NK-92 treated with Interleukin-12 subunit alpha and Interleukin-12 subunit beta, amount 100 ng/mL, for 24 hours (cell line): Measurements from ENCODE around the gene PI4KB.
"Not testable (repeated sequence)": the region's sequence is repeated elsewhere in the genome, so short reads cannot be mapped to it uniquely, and the experiment has no call there.

ENCODE experiments used
- DNase-seq: peaks from one replicate; lab custom pipeline; 2025; lab: John Stamatoyannopoulos, UW

Gene PI4KB

DNA sequence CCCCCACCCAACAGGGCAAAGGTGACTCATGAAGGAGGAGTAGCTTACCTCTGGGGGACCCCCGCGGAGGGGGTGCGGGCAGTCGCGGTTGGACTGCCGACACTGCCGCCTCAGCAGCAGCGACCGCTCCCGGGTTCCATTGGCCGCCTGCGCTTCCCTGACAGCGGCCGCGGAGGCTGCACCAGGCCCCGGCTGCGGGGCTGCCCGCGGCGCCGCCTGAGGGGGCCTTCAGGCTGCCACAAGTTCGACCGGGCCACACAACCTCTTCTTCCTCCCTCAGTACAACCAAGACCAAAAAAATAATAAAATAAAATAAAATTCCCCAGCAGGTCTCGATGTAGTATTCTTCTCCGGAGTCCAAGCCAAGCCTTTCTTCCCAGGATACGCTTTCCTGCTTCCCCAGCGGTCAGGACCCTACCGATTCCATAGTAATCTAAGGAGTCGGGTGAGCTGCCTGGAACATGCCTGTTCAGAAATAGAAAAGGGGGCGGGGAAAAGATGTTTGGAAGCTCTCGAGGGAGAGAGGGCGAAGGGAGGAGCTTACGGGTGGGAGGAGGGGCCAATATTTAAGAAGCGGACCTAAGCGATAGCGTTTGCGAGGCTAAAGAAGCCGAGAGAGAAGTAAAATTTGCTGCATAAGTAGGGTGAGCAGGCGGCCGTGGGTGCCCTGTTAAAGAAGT, at the start of gene PI4KB:
TSS of gene PI4KB (minus strand) at position 194 of the 680 bp plus-strand sequence. CDS start 10,935 bp downstream, outside the sequence.
- peak; percentile 65 for DNase-seq

DNA sequence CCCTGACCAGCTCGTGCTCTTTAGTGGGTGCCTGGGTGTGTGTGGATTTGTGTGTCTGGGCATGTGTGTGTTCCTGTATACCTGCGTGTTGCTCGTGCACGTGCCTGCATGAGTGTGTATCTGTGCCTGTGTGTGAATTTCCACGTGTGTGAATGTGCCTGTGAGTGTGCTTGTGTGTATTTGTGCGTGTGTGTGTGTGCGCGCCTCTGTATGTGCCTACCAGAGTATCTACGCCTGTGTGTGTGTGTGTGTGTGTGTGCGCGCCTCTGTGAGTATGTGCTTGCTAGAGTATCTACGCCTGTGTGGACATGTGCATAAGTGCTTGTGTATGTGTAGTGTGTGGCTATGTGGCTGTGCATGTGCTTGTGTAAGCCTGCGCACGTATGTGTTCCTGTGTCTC, 46.0 kb upstream of the PI4KB start:
- no peak for DNase-seq

DNA sequence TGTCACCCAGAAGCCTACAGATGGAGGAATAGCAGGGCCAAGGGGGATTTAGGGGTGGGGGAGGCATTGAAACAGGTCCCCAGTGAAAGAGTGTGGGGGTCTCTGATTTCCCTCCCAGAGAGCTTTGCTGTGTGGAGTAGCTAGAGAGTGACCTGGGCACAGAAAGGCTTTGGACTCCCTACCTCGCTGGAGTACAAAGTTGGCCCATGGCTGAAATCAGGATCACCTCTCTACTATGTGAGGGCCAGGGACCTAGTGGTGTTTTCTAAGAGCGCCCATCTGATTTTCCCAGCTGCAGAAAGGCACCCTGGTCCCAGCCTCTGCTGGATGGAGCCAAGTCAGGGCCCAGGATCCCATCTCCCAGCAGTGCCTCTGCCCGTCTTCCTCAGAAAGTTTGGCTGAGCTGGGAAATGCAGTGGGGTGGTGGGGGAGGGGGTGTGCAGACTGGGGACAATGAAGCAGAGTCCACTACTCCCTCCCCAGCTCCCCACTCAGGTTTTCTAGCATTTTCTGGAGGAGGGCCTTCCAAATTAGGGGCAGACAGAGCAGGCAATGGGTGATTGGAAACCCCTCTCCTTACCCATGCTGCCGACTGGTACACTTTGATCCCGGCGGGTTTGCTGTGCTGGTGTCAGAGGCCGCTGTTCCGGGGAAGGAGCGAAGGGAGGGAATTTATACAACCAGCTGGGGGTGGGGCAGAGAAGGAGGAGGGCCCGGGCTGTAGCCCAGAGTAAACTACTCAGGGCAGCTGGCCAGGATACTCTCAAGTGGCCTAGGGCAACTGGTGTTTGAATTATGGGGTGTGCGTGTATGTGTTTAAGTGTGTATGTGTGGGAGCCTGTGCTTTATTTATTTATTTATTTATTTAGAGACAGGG, 45.1 kb upstream of the PI4KB start, which contains the start of gene SELENBP1:
TSS of gene SELENBP1 (minus strand) at position 648 of the 877 bp plus-strand sequence. CDS start at position 584, 64 bp downstream.
- DNase-seq, result no peak

DNA sequence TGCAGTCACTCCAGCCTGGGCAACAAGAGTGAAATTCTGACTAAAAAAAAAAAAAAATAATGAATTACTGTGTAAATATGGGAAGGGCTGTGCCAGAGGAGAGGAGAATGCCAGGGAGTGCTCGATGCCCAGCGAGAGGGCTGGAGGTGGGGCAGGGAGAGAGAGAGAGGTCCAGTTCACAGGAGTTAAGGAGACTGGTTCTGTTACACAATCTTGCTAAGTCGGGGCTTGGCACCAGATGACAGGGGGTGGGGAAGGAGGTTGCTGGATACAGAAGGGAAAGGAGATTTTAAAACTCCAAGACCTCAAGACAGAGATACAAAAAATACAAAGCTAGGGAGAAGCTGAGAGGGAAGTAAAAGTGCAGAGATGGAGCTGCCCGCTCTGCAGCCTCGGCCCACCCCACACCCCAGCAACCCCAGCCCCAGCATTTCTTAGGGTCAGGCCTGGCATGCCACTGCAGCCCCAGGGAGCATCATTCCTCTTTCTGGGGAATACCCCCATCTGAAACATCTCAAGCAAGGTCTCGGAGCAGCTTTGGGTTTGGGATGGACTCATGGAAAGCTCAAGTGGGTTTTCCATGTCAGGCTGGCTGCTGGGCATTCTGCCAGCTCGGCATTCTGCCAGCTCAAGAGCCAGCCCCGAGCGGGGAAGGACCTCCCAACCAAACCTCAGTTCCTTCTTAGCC, 44.3 kb upstream of the PI4KB start:
- no peak for DNase-seq

DNA sequence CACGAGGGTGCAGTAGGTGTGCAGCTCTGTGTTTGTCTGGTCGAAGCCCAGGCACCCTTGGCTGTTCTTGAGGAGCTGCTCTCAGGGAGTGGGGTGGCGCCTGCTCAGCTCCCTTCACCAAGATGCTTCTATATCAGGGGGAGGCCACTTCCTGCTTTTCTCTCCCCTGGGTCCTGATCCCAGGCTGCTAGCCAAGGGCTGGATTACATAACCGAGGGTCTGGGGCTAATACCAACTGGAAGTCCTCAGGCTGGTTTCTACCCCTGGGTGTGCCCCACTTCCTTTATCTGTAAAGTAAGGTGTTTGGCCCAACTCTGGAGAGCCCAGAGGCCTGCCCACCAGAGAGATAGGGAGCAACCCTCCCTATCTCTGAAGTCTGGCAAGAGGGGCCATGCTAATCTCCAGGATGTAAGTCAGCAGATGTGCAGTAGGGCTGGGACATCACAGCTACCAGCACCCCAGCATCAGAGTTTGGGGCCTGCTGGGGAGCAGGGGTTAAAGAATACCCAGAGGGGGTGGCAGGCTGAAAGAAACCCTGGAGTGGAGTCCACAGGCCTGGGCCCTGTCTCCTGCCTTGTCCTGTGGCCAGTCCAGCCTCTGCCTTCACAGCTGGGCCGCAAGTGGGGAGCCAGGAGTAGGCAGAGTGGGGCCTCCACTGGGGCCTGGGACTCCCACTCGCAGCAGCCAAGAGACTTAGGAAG, 43.1 kb upstream of the PI4KB start:
- no peak for DNase-seq

DNA sequence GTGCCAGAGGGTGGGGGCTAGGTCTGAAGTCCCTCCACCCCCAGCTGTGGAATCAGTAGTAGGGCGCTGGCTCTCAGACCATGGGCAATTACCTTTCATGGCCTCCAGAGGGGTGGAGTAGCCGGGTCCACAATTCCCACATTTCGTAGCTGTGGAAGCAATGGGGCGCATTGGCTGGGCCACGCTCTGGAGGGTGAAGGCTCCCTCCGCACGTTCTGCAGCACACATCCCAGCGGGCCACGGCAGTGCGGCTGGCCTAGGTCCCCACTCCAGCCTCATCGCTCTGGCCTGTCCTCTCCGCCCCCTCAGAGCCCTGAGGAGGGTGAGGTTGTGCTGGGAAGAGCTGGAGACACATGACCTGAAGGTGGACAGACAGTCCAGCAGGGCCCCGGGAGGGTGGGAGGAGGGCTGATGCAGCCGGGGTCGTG, 42.4 kb upstream of the PI4KB start:
- DNase-seq, result no peak

DNA sequence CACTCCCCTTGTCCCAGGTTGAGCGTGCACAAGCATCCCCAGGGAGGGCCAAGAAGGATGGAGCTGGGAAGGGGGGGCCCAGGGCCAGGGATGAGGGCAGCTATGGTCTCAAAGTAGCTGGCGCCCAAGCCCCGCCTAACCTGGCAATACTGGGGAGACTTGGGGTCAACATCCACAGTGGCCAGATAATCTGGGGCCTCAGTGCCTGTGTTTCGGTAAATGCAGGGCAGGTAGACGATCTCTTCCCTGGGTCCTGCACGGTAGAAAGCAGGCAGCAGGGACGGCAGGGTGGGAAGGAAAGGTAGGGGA, 42.0 kb upstream of the PI4KB start:
- DNase-seq, result no peak

DNA sequence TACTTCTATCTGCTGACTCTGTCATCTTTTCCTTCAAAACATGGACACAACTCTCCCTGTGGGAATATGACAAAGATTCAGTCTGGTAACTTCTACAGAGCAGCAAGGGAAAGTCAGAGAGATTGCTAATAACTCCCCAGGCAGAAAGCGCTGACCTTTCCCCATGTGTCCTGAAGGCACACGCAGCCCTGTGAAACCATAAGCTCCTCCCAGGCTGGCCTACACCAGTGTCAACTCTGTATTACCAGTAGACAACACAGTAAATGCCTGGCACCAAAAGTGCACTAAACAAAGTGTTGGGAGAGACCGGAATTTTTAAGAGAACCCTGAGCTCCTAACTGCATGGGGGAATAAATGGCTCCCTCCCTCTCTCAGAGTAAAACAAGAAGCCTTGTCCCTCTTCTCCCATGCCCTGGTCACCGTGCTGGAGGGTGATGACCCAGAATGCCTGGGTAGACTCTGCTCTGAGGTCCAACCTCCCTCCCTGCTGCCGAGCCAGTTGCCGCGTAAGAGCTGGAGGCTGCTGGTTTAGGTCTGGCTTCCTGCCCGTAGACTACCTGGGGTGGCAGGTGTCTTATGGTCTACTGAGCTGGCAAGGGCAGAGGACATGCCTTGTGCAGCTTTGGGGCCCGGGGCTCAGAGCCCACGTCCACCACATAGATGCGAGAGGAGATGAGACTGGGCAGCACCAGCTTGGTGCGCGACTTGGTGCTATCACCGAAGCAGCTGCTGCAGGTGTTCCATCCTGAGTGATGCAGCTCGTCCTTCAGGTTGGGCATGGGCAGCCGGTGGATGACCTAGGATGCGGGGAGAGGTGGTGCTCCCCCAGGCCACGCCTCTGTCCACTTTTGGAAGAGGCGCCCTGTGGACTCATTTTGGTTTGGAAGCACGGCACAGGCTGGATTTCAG, 41.4 kb upstream of the PI4KB start:
- DNase-seq, result no peak

DNA sequence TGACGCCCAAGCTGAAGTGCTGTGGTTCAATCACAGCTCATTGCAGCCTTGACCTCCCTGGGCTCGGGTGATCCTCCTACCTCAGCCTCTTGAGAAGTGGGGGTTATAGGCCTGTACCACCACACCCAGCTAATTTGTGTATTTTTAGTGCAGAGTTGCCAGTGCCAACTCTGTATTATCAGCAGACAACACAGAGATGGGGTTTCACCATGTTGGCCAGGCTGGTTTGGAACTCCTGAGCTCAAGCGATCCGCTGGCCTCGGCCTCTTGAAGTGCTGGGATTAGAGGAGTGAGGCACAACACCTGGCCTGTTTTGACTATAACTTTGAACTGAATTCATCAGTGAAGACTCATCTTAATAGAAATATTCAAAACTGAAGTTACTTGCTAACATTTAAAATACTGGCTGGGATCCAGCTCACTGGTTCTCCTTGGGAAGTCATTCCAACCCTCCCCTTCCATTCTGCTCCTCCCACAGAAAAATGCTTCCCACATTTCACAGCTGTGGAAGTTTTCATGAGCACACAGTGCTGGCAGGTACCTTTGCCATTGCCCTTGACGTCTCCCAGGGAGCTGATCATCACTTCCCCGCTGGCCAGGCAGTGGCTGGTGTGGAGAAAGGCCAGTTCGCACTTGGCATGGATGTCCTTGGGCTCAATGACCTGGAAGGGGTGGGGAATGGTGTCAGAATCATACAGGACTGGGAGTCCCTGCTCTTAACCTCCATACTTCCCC, 40.6 kb upstream of the PI4KB start:
- DNase-seq, result no peak

DNA sequence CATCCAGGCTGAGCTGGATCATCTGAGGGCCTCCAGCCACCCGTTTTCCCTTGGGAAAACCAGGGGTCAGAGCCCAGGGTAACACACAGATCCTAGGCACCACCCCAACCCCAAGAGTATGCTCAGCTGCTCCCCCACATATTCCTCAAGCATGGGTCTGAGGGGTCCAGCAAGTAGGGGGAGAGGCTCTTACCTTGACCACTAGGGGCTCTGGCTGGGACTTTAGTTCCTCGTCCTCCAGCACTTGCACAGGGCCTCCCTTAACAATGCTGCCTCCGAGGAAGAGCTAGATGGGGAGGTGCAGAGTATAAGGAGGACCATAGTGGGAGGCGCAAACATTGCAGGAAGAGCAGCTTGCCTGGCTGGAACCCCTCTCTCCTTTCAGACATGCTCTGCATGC, 37.8 kb upstream of the PI4KB start:
- DNase-seq, result no peak

DNA sequence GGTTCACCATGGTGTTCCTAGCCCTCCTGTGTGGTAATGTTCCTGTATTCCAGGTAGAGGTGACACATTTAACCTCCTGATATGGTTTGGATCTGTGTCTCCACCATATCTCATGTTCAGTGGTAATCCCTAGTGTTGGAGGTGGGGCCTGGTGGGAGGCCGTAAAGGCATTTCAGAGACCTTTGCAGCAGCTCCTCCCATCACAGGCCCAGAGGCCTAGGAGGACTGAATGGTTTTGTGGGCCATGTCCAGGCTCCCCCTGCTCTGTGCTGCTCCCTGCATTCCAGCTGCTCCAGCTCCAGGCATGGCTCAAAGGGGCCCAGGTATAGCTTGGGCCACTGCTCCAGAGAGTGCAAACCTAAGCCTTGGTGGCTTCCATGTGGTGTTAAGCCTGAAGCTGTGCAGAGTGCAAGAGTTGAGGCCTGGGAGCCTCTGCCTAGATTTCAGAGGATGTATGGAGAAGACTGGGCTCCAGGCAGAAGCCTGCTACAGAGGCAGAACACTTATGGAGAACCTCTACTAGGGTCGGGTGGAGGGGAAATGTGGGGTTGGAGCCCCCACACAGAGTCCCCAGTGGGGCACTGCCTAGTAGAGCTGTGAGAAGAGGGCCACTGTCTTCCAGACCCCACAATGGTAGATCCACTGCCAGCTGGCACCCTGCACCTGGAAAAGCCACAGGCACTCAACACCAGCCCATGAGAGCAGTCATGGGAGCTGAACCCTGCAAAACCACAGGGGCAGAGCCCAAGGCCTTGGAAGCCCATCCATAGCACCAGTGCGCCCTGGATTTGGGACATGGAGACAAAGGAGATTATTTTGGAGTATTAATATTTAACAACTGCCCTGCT, 35.3 kb upstream of the PI4KB start:
- DNase-seq, result no peak

DNA sequence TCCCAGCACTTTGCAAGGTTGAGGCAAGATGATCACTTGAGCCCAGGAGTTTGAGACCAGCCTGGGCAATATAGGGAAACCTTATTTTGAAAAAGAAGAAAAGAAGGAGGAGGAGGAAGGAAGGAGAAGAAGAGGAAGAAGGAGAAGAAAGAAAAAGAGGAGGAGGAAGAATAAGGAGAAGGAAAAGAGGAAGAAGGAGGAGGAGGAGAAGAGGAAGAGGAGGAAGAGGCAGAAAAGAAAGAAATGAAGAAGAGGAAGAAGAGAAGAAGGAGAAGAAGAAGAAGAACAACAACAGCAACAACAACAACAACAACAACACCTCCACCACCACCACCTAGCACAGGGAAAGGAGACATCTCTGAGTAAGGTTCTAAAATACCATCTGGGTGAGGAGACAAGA, 34.7 kb upstream of the PI4KB start:
- DNase-seq, result no peak

DNA sequence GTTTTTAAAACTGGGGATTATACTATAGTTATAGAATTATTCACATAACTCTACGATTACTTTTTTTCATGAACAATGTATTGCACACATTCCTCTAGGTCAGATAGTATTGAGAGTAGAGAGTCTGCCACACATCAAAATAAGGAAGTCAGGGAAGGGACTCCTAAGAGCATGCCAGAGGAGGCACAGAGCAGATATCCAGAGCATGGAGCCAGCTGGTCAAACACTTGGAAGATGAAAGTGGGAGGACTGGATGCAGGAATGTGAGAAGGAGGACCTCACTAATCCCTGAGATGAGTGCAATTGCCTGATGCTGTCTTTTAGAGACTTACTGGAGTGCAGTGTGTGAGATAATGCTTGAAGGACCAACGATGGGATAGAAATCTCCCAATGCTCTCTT, 29.5 kb upstream of the PI4KB start:
- DNase-seq, result no peak

DNA sequence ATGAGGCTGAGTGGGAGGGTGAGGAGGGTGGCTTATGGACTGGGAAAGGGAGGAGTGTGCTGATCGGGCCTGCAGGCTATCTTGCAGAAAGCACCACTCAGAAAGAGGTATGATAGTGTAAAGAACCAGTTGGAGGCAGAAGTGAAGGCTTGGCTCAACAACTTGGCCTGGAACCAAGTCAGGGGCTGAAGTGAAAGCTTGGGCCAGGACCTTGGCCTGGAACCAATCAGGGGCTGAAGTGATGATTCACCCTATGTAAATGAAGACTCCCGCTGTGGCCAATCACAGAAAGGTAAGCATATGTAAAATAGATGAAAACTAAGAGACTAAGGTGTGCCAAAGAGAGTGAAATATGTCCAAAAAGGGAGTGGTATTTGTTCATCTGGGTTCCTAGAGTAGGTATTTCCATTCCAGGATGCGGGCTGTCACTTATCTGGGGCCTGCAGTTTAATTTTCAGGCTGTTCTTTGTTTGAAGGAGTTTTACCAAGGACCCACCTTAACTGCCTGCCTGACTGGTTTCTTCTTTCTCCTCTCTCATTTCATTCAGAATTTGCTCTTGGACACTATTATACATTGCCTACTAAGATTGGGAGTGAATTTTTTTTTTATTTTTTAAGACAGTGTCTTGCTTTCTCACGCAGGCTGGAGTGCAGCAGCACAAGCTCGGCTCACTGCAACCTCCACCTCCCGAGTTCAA, 25.0 kb upstream of the PI4KB start:
- DNase-seq, result no peak

DNA sequence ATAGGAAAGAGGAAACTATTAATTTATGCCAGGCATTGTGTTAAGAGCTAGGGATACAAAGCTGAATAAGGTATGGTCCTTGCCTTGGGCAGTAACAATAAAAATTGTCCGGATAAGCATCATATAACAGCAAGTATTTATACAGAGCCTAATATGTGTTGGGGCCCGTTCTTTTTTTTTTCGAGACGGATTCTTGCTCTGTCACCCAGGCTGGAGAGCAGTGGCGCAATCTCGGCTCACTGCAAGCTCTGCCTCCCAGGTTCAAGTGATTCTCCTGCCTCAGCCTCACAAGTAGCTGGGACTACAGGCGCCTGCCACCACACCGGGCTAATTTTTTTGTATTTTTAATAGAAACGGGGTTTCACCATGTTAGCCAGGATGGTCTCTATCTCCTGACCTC, 23.1 kb upstream of the PI4KB start:
- DNase-seq, result not testable (repeated sequence)

DNA sequence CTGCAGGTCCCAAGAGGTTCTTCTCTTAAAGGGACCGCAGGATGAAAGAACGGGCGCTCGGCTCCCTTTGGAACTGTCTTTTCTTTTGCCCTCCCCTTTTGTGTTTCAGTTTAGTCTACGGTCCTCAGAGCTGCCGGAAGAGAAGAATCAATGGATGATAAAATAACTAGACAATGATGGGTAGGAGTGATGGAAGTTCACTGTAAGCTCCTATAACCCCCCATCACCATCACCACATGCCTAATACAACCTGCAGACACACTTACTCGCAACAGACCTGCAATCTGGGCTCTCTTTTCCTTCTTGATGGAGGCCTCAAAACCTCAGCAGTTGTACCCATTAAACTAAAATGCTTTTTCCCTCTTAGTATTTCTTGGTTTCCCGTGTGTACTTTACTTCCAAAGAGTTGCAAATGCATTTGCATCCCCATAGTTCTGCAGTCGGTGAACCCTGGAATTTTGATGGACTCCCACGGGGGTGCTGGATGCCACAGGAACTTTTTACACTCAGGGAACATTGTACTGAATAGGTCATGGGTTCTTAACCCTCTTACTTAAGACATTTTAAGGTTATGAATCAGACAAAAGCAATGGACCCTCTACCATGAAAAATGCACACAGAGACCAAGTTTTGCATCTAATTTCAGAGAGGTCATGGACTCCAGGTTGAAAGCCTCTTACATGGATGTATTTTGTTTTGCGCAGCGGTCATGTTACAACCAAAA, 20.5 kb upstream of the PI4KB start:
- DNase-seq, result no peak

DNA sequence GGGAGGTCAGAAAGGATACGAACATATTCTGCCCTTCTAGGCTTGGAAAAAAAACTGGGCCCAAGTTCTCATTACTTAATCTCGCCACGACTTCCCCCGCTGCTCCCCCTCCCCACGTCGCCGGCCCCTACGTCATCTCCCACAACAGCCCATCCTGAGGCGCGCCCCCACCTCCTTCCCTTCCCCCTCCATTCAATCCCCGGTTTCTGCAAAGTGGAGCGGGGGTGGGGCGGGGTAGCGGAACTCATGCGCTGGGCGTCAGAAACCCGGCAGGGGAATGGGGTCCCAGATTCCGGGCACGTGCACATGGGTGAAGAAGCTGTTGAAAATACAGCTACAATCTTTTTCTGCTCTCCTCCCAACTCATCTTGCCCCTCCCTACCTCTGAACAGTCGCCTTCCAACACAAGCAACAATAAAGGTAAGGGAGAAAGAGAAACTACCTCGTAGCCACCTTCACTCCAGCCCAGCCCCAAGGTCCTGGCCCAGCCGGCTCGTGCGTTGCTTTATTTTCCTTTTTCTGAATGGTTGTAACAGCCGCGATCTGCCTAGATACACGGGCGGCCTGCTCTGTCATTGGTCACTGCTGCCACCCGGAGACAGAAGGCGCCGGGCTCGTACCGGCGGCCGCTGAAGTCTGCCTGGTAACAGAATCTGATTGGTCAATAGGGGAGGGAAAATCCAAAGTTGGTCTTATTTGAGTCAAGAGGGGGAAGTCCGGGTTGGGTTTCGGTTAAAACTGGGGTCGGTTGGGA, 19.7 kb upstream of the PI4KB start, which contains the start of gene RFX5:
TSS of gene RFX5 (minus strand) at position 484 of the 754 bp plus-strand sequence. CDS start 932 bp downstream, outside the sequence.
- peak; percentile 92 for DNase-seq
